HG02885 (cell line): ENCODE results near the gene PDE4D.

ENCODE experiments used
- ATAC-seq: cut with Tn5 transposase; IDR thresholded peaks from one replicate; pipeline ENCODE4 v1.9.1; 2021; ENCODE audit warnings: mild to moderate bottlenecking; ENCODE audit not compliant: unreplicated experiment, poor library complexity

Gene PDE4D

DNA sequence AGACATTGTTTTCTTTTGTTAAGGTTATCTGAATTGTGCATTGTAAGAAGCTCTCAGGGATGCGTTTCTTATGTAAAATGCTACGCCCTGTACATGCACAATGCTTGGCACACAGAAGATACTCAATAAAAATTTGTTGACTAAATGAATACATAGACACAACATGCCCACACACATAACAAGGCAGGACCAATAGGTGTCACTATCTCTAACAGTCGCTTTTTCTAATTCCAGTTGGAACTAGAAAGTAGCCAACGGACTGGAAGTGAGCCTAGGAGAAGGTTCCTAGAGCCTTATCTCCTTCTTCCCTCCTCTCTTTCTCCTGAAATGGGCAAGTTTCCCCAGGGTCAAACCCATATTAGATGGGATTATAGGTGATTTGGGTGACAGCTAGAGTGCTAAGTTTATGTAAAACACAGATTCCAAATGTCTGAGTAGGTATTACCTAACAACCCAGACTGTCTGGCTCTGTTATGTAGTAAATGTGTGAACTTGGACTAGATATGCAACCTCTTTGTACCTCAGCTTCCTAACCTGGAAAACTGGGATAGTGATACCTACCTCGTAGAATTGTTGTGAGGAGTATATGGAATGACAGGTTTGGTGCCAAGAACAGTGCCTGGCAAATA, 707.7 kb downstream of the PDE4D start:
- ATAC-seq: no peak

- ATAC-seq: no peak
Measured at GRCh38 chr5:59184769-59185168, 708.8 kb downstream of the PDE4D start.

- ATAC-seq: no peak
Measured at GRCh38 chr5:59182760-59183159, 710.8 kb downstream of the PDE4D start.

GRCh38 chr5:59180515-59180914, 713.0 kb downstream of the PDE4D start:
- ATAC-seq: peak; percentile 87

DNA sequence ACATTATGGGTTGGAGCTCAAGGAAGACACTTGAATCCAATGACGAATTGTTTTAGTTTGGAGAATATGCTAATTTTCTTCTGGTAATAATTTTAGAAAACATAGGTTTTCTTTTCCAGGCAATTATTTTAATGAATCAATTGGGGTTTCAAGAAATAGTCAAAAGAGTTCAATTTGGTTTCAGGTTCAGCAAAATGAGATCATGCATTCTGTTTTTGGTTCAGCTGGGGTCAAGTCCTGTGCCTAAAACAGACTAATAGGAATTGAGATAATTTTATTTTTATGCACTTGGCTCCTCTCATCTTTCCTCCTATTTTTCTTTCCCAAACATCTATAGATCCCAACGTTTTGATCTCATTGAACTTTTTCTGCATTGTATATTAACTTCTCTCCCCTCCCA, 713.8 kb downstream of the PDE4D start:
- no peak for ATAC-seq

DNA sequence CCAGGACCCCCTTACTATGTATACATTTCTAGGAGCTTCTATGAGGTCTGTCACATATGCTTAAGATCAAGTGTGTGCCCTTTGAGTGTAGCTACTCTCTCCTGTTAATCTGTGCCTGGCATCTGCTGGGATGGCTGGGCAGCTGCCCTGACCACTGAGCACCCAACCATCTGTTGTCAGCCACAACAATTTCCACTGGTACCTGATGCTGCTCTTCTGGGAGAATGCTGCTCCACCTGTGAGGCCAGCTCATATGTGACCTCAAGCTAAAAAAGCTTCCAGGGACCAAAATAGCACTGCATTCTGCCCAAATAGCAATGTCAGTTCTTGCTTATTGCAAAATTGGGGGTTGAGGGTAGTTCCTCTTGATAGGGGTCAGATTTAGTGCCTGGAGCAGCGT, 715.0 kb downstream of the PDE4D start:
- peak; percentile 14 for ATAC-seq

DNA sequence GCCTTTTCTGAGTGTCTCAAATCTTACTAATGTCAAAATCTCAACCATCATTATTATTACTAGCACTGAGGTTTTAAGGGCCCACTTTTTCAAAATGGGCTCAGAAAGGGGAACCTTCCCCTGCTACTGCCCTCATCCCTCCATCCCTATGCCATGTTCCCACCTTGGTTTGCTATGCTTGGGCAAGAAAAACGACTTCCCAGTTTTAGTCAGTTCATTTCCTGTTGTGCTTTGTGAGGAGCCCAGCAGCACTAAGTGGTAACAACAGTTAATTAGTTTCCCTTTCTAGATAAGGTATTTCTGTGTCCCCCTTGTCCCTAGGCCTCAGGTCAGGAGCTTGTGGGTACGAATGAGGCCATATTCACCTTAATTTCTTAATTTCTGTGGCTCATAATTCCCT, 715.5 kb downstream of the PDE4D start:
- peak; percentile 32 for ATAC-seq

DNA sequence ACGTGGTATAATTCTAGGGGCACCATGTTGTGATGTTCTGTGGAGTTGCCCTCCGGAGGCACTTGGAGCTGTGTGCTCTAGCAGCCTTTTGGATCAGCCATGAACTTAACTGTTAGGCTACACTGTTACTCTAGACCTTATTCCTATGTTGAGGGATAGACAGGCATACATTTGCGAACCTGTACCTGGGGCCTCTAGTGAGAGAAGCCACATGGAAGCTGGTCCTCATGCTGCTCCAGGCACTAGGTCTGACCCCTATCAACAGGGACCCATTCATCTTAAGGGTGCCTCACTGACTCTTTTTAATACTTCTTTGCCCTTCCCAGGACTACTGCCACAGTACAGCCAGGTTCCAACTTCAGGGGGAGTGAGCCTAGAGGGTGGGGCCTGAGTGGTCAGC, 715.9 kb downstream of the PDE4D start:
- no peak for ATAC-seq

DNA sequence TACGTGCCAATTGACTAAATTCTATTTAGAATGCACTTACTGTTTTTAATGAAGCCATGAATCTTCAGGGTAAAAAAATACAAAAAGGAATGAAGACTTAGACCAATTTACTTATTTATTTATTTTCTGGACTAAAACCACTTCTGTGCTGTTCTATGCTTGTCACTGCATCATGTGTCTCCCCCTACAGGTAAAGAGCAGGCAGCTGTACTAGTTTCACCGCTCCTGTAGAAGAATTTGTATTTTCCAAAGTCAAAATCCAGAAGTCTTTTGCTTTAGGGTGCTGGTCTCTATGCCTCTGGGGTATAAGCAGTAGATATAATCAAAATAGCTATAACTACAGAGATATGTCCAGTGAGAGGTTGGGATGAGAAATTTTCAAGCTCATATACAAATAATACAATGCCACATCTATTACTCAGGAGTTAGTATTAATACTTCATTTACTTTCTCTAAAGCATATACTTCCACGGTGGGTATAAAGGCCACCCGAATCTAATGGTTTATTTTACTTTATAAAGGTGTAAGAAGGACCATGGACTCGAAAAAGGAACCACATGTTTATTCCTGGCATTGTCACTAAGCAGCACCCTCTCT, 719.2 kb downstream of the PDE4D start:
- peak; percentile 50 for ATAC-seq

DNA sequence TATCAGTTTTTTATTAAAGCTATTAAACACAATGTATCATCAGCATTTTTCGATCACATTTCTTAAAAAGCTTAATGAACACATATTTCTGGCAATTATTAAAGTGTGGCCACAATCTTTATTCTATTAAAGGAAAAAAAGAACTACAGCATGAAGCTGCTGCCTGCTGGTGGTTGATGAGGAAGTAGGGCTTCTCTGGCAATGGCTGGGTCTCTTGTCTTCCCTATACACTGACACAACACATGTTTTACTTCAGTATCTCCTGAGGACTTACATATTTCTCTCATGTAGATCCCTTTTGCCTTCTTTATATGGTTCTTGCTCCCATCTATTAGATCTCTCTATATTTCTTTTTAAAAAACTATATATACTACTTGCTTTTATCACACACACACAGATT, 719.9 kb downstream of the PDE4D start:
- ATAC-seq: no peak

DNA sequence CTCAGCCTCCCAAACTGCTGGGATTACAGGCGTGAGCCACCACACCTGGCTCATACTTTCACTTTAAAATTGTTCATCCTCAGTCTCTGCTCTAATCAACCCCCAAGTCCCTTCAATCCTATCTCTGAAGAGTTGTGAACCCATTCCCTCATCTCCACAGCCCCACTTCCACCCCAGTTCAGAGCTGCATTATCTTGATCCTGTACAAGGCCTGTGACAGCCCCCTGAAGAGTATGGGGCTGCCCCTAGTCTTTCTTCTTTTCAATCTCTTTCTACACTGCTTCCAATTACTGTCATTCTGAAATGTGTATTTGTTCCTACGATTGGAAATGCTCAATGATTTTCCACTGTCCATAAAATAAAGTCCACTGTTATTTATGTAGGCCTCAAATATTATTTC, 722.4 kb downstream of the PDE4D start:
- ATAC-seq: no peak

DNA sequence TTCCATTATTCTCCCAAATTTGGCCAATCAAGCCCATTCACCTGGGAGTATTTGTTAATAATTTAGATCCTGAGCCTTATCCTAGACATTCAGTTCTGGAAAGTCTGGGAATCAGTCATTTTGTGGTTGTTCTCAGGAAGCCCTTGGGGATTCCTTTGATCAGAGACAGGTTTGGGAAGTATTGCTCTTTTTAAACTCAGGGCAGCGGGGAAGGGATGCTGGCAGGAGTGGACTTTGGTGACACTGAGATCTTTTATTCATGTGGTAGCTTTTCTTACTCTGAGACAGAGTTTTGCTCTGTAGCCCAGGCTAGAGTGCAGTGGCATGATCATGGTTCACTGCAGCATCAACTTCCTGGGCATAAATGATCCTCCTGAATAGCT, 723.8 kb downstream of the PDE4D start:
- no peak for ATAC-seq

- no peak for ATAC-seq
Measured at GRCh38 chr5:59169081-59169767, 724.3 kb downstream of the PDE4D start.

DNA sequence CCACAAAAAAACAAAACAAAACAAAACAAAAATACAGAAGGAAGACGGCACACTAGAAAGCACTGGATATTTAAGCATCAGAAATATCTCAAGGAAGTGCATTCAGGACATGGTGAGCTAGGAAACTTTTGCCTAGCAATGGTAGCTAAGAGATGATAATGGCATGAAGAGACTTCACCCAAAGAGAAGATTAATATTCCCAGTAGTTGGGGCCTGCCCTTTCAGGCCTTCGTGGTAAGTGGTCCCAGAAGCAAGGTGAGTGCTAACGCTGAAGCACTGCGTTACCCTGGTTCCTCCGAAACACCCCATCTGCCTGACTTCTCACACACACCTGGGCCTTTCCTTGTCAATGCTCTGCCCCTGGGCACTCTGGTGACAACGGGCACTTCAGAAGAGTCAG, 725.5 kb downstream of the PDE4D start:
- ATAC-seq: no peak

- no peak for ATAC-seq
Measured at GRCh38 chr5:59164041-59164830, 729.3 kb downstream of the PDE4D start.

DNA sequence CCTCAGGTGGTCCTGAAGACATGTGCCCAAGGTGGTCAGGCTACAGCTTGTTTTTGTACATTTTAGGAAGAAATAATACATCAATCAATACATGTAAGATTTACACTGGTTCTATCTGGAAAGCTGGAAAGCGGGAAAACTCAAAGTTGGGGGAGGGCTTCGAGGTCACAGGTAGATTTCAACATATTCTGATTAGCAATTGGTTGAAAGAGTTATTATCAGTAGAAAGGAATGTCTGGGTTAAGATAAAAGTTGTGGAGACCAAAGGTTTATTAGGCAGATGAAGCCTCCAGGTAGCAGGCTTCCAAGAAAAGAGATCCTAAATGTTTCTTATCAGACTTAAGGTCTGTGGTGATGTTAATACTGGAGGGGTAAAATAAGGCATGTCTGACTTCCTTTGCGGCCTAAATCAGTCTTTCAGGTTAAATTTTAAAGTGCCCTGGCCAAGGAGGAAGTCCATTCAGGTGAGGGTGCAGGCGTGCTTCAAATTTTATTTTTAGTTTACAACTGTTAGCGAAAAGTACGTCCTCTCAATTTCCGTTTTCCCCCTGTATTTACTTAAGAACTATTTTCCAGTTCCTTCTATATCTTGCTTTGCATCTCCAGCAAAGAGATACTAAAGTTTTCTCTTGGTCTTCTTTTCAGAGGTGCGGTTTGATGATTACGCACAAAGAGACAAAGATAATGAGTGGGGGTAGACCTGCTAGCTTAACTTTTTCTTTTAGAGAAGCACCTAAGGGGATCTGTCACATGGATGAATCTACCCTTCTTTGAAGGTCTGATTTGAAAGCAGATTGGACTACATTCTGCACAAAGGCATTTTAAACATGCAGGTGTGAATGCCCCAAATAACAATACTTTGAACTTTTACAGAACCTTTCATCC, 732.1 kb downstream of the PDE4D start:
- no peak for ATAC-seq

DNA sequence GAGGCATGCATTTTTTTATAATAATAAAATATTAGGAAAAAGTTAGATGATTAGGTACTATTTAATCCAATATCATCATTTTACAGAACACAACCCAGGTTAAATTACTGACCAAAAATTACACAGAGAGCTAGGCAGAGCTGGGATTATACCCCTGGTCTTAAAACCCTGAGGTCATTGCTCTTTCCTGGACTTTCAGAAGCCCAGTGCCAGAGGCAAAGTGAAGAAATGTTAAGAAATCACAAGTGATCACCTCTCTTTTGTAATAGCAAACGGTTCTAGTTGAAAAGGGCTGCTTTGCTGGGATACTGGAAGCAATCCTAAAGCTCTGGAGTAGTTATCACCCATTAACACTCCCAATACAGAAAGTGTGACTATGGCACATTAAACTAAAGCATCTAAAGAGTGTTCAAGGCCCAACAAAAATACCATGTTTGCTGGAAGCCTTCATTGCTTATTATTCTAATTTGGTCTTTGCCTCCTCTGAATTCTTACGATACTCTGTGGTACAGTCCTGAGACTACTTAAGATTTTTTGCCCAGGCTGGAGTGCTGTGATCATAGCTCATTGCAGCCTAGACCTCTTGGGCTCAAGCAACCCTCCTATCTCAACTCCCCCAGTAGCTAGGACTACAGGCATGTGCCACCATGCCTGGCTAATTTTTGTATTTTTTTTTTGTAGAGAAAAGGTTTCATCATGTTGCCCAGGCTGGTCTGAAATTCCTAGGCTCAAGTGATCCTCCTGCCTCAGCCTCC, 734.7 kb downstream of the PDE4D start:
- ATAC-seq: no peak

- ATAC-seq: no peak
Measured at GRCh38 chr5:59158165-59158564, 735.4 kb downstream of the PDE4D start.

GRCh38 chr5:59157068-59157467, 736.5 kb downstream of the PDE4D start:
- no peak for ATAC-seq
